Fibroblast of lung (primary cell): Measurements from ENCODE around the gene HDAC4. TPM values are rescaled to one million over a fixed set of nuclear protein-coding genes. Genes with fewer than 3 reads are reported as not detected.

Source experiments
- DNase-seq, 2 donors: peaks; one replicate each; pipeline versions ENCODE4 v3.0.0 to v3.0.0-alpha.2; 2010; ENCODE audit warnings: low read depth in 2 of 2
- H2AFZ ChIP-seq: 2 replicates; pipeline ENCODE4 v1.5.1; 2012; ENCODE audit warnings: low read length, control low read depth, inconsistent platforms
- H3K27ac ChIP-seq: 2 replicates; pipeline ENCODE4 v1.5.1; 2011; ENCODE audit warnings: low read length, control low read depth; ENCODE audit not compliant: insufficient read depth
- H3K27me3 ChIP-seq: 2 replicates; pipeline ENCODE4 v1.5.1; 2011; ENCODE audit warnings: mild to moderate bottlenecking, low read length; ENCODE audit not compliant: control insufficient read depth, insufficient read depth
- H3K36me3 ChIP-seq: 2 replicates; pipeline ENCODE4 v1.5.1; 2011; ENCODE audit warnings: low read length; ENCODE audit not compliant: control insufficient read depth, insufficient read depth
- H3K4me1 ChIP-seq: 2 replicates; pipeline ENCODE4 v1.5.1; 2011; ENCODE audit warnings: low read length; ENCODE audit not compliant: control insufficient read depth, insufficient read depth; ENCODE audit errors: extremely low read depth
- H3K4me2 ChIP-seq: 2 replicates; pipeline ENCODE4 v1.5.1; 2011; ENCODE audit warnings: low read length, control low read depth; ENCODE audit not compliant: insufficient read depth; ENCODE audit errors: extremely low read depth
- H3K4me3 ChIP-seq, 4 experiments: fragments of 200-600 bp in 1 of 4; sonication (generic) in 1 of 4; replicated peaks in 1 of 4; 2 replicates each; pipeline ENCODE4 v1.5.1; 2011 to 2016; ENCODE audit warnings: low read length in 4 of 4, low read depth in 3 of 4, mild to moderate bottlenecking in 3 of 4, control low read depth in 2 of 4, inconsistent platforms in 1 of 4, mixed read lengths in 1 of 4; ENCODE audit not compliant: insufficient read depth in 1 of 4; ENCODE audit errors: control extremely low read depth in 1 of 4
- H3K79me2 ChIP-seq: 2 replicates; pipeline ENCODE4 v1.5.1; 2012; ENCODE audit warnings: mild to moderate bottlenecking, low read length, inconsistent platforms; ENCODE audit not compliant: control insufficient read depth, insufficient read depth
- H3K9ac ChIP-seq: 2 replicates; pipeline ENCODE4 v1.5.1; 2011; ENCODE audit warnings: mild to moderate bottlenecking, low read length, control low read depth; ENCODE audit not compliant: insufficient read depth
- H3K9me3 ChIP-seq: 2 replicates; pipeline ENCODE4 v1.5.1; 2012; ENCODE audit warnings: low read depth, low read length; ENCODE audit not compliant: control insufficient read depth, insufficient read depth
- H4K20me1 ChIP-seq: 2 replicates; pipeline ENCODE4 v1.5.1; 2011; ENCODE audit warnings: low read length; ENCODE audit not compliant: control insufficient read depth, insufficient read depth; ENCODE audit errors: extremely low read depth
- EZH2 ChIP-seq: IDR thresholded peaks from 2 replicates; pipeline ENCODE4 v1.5.1; 2012; ENCODE audit warnings: low read length, control low read depth, mild to moderate bottlenecking; ENCODE audit errors: missing control alignments
- polyA plus RNA-seq, 2 donors: library from polyadenylated mRNA; depleted of rRNA in 1 of 2; stranded (reverse) in 1 of 2; unstranded in 1 of 2; fragments of >200 nt; gene quantifications; 2 replicates each; pipeline ENCODE4 v1.2.1, GENCODE V29; 2011 to 2012; ENCODE audit warnings: missing spikeins in 1 of 2
- total RNA-seq: library from RNA; depleted of rRNA; stranded (reverse); fragments of >200 nt; gene quantifications from 2 replicates; pipeline ENCODE4 v1.2.1, GENCODE V29; 2014
- TF ChIP-seq, protein P1 (sequence below), 2 donors: IDR thresholded peaks in 1 of 2; conservative IDR thresholded peaks in 1 of 2; 1 replicate in 1 of 2; 2 replicates in 1 of 2; pipeline ENCODE4 v1.5.1; 2011 to 2012; ENCODE audit warnings: low read length in 2 of 2, control low read depth in 1 of 2, inconsistent platforms in 1 of 2, low read depth in 1 of 2, mild to moderate bottlenecking in 1 of 2

Gene HDAC4
- total and polyA plus RNA-seq, 2 donors (not counting 1 experiment from before 2014, with no cell fraction given), result 7.4 to 19.8 TPM

DNA sequence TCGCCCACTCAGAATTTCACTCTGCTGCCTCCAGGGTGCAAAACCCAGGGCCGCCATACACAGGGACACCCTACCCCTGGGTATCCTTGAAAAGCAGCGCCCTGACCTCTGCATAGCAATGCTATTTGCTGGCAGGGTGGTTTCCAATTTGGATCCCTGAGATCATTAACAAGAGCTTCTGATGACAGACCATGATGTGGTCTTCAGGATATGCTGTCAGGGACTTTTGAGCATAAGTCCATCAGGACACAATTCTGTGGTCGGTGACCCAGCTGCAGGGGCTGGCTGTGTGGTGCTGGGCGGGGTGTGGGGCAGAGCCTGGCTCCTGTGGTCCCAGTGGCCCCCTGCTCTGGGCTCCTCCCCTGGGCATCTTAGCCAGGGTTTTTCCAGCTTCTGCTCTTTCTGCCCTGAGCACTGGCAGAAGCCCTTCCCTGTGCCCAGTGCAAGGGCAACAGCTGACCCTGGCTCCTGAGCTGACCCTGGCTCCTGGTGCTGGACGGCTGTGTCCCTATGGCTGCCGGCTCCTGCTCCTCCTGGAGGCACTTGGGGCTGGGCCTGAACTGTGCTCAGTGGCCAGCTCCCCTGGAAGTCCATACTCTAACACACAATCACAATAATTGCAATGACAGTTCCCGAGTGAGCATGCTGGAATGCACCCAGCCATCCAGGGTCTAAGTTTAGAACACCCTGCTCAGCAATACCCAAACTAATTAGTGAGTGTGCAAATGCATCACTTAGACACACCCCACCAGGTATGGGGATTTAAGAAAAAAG, 271.5 kb downstream of the HDAC4 start:
- Histone ChIP-seq H3K36me3 (peaks cover 9% of the 10 kb centered on the region), H3K4me2 (no peak overlapping the region), H4K20me1 (no peaks in the 10 kb centered on the region), H3K4me3 (no peak overlapping the region), H3K9ac (no peak overlapping the region), H3K27me3 (no peaks in the 10 kb centered on the region), H2AFZ (no peak overlapping the region), H3K4me1 (no peaks in the 10 kb centered on the region), H3K27ac (no peak overlapping the region), H3K9me3 (no peaks in the 10 kb centered on the region), H3K79me2 (no peaks in the 10 kb centered on the region)
- TF ChIP-seq, protein P1, sequence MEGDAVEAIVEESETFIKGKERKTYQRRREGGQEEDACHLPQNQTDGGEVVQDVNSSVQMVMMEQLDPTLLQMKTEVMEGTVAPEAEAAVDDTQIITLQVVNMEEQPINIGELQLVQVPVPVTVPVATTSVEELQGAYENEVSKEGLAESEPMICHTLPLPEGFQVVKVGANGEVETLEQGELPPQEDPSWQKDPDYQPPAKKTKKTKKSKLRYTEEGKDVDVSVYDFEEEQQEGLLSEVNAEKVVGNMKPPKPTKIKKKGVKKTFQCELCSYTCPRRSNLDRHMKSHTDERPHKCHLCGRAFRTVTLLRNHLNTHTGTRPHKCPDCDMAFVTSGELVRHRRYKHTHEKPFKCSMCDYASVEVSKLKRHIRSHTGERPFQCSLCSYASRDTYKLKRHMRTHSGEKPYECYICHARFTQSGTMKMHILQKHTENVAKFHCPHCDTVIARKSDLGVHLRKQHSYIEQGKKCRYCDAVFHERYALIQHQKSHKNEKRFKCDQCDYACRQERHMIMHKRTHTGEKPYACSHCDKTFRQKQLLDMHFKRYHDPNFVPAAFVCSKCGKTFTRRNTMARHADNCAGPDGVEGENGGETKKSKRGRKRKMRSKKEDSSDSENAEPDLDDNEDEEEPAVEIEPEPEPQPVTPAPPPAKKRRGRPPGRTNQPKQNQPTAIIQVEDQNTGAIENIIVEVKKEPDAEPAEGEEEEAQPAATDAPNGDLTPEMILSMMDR (conservative IDR thresholded peaks at IDR 0.05 in 1 of 2, IDR thresholded peaks at IDR 0.05 in 1 of 2; ENCODE audit: low read depth in 1 of 2, low read length in 2 of 2), result no peak
- TF ChIP-seq EZH2, result no peak
- DNase-seq, result peak in 1 of 2 donors; percentile 10

GRCh38 chr2:239128706-239129105, 272.1 kb downstream of the HDAC4 start:
- Histone ChIP-seq H4K20me1 (no peaks in the 10 kb centered on the region), H3K27me3 (no peaks in the 10 kb centered on the region)
- DNase-seq, result no peak

DNA sequence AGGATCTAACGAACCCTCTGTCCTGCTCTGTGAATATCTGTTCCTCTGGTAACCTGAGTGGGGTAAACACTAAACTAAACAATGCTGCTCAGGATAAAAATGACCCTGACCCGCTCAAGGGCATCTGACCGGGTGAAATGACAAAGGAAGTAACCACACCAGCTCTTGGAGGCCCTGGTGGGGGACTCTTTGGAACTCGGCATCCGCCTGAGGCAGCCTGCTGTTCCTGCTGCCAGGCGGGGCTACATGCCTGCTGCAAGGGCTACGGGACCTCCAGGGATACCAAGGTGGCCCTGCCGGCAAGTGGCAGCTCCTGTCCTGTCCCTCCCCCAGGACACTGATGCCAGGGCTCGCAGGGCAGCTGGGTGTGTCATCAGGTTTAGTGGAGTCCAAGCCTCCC, 273.3 kb downstream of the HDAC4 start:
- H3K9ac ChIP-seq, result no peak overlapping the region
- no peak for DNase-seq
- no peaks in the 10 kb centered on the region for H3K4me1 ChIP-seq
- no peaks in the 10 kb centered on the region for H3K79me2 ChIP-seq
- no peaks in the 10 kb centered on the region for H4K20me1 ChIP-seq
- H3K4me3 ChIP-seq, result no peak overlapping the region
- H3K36me3 ChIP-seq, result peaks cover 7% of the 10 kb centered on the region
- H3K9me3 ChIP-seq, result no peaks in the 10 kb centered on the region
- no peak overlapping the region for H3K27ac ChIP-seq
- H3K27me3 ChIP-seq, result no peaks in the 10 kb centered on the region
- no peak overlapping the region for H3K4me2 ChIP-seq
- TF ChIP-seq, protein P1 (conservative IDR thresholded peaks at IDR 0.05 in 1 of 2, IDR thresholded peaks at IDR 0.05 in 1 of 2; ENCODE audit: low read depth in 1 of 2, low read length in 2 of 2), result no peak
- TF ChIP-seq EZH2, result no peak
- no peak overlapping the region for H2AFZ ChIP-seq

More at GRCh38 chr2:239128706-239129105, 272.1 kb downstream of the HDAC4 start:
- no peak overlapping the region for H3K27ac ChIP-seq
- H3K9ac ChIP-seq, result no peak overlapping the region
- H3K36me3 ChIP-seq, result peaks cover 7% of the 10 kb centered on the region
- H3K9me3 ChIP-seq, result no peaks in the 10 kb centered on the region
- no peak overlapping the region for H3K4me3 ChIP-seq
- H3K79me2 ChIP-seq, result no peaks in the 10 kb centered on the region
- H3K4me1 ChIP-seq, result no peaks in the 10 kb centered on the region
- TF ChIP-seq, protein P1 (conservative IDR thresholded peaks at IDR 0.05 in 1 of 2, IDR thresholded peaks at IDR 0.05 in 1 of 2; ENCODE audit: low read depth in 1 of 2, low read length in 2 of 2), result no peak
- TF ChIP-seq EZH2, result no peak
- H2AFZ ChIP-seq, result no peak overlapping the region
- no peak overlapping the region for H3K4me2 ChIP-seq
